22Rv1 (cell line): ENCODE measurements around the gene PSMA6.
A peak's percentile ranks its signal among the peaks of the same experiment; 100 is the strongest.

ENCODE experiments used
- H3K27ac ChIP-seq: fragments of 450-650 bp; 2 replicates; pipeline ENCODE4 v1.5.1; 2017
- CTCF ChIP-seq: fragments of 450-650 bp; IDR thresholded peaks from 2 replicates; pipeline ENCODE4 v1.5.1; 2017; ENCODE audit warnings: mild to moderate bottlenecking
- ZFX ChIP-seq: fragments of 450-650 bp; IDR thresholded peaks from 2 replicates; pipeline ENCODE4 v1.6.1; 2017; ENCODE audit warnings: antibody characterized with exemption, borderline replicate concordance

PSMA6 gene

GRCh38 chr14:35295845-35296161 lies 3.6 kb downstream of the PSMA6 start:
- no peak for TF ChIP-seq ZFX
- TF ChIP-seq CTCF = no peak
- no peak overlapping the region for H3K27ac ChIP-seq

- TF ChIP-seq ZFX (no peak), CTCF (no peak)
- no peak overlapping the region for H3K27ac ChIP-seq
Observed at GRCh38 chr14:35296545-35296944, 4.4 kb downstream of the PSMA6 start.

- no peak for TF ChIP-seq ZFX
- no peak for TF ChIP-seq CTCF
- no peak overlapping the region for H3K27ac ChIP-seq
Observed at GRCh38 chr14:35297706-35298105, 5.5 kb downstream of the PSMA6 start.

- TF ChIP-seq ZFX = no peak
- TF ChIP-seq CTCF = no peak
Observed at GRCh38 chr14:35298351-35298750, 6.2 kb downstream of the PSMA6 start.

GRCh38 chr14:35299708-35300107 lies 7.5 kb downstream of the PSMA6 start:
- TF ChIP-seq ZFX (no peak), CTCF (no peak)
- H3K27ac ChIP-seq = no peak overlapping the region

More at GRCh38 chr14:35298351-35298750, 6.2 kb downstream of the PSMA6 start:
- no peak overlapping the region for H3K27ac ChIP-seq

GRCh38 chr14:35300228-35300627 lies 8.0 kb downstream of the PSMA6 start:
- no peak overlapping the region for H3K27ac ChIP-seq
- TF ChIP-seq ZFX = no peak

- H3K27ac ChIP-seq = 0 out of 2 replicates have a peak overlapping the region, but pooled peaks have one; percentile 13
Observed at GRCh38 chr14:35301334-35301733, 9.2 kb downstream of the PSMA6 start.

- no peak overlapping the region for H3K27ac ChIP-seq
- TF ChIP-seq ZFX = no peak
- TF ChIP-seq CTCF = no peak
Observed at GRCh38 chr14:35301735-35302528, 9.8 kb downstream of the PSMA6 start.
